ENCODE measurements around the gene DLG1.
A peak's percentile ranks its signal among the peaks of the same experiment; 100 is the strongest.

The DLG1 gene

DNA sequence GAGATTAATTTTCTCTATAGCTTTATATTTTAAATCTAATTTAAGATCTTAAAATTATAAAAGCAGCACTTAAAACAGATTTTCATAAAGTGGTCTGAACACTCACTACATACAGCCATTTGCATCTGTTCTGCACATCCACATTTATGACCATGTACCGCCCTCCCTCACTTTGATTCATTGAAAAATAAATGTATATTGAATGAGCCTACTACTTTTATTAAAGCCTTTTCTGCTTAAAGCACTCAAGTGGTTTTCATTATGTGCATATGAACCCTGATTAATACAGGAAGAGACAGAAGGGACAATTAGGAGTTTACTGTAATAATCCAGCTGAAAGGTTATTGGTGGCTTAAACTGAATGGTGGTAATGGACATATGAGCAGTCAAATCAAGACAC lies 129.4 kb downstream of the DLG1 start:
- no peak for DNase-seq (ENCODE audit: insufficient read length, low spot score)
- TF ChIP-seq, protein P1, sequence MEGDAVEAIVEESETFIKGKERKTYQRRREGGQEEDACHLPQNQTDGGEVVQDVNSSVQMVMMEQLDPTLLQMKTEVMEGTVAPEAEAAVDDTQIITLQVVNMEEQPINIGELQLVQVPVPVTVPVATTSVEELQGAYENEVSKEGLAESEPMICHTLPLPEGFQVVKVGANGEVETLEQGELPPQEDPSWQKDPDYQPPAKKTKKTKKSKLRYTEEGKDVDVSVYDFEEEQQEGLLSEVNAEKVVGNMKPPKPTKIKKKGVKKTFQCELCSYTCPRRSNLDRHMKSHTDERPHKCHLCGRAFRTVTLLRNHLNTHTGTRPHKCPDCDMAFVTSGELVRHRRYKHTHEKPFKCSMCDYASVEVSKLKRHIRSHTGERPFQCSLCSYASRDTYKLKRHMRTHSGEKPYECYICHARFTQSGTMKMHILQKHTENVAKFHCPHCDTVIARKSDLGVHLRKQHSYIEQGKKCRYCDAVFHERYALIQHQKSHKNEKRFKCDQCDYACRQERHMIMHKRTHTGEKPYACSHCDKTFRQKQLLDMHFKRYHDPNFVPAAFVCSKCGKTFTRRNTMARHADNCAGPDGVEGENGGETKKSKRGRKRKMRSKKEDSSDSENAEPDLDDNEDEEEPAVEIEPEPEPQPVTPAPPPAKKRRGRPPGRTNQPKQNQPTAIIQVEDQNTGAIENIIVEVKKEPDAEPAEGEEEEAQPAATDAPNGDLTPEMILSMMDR (IDR thresholded peaks at IDR 0.05; ENCODE audit: insufficient read depth, missing control alignments) = no peak
- FAIRE-seq = peak; percentile 11

DNA sequence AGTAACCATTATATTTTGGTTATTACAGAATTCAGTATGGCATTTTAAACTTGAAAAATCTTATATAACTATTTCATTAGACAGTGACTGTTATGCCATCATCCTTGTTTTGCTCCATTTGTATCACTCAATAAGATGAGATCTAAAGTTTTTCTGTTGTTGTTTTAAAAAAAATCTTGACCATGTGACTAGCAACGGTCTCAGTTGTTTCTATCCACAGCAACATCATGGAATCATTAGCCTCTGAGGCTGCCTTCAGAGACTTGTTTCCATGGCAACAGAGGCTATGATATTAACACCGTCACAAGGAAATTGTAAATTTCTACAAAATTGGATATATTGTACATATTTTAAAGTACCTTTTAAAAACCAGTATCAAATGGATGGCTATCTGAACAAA lies 129.8 kb downstream of the DLG1 start:
- FAIRE-seq = no peak
- TF ChIP-seq, protein P1 (IDR thresholded peaks at IDR 0.05; ENCODE audit: insufficient read depth, missing control alignments) = no peak
- DNase-seq (ENCODE audit: insufficient read length, low spot score) = no peak

DNA sequence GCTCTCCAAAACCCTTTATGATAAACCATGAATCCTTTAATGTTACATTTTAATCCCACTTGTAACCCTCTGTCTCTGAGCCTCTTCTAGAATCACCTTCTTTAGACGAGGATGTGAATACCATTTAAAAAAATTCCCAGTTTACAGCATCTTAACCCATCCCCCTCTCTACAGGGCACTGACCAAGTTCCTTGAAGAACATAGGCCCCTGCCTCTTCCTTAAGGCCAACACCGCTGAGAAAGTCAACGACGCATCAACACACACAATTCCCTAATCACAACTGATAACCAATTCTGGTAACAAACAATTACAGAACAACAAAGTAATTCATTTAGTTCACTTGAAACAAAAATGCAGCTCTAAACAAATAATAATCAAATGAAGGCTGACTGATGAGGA lies 130.3 kb downstream of the DLG1 start:
- DNase-seq (ENCODE audit: insufficient read length, low spot score) (no peak), FAIRE-seq (no peak)
- TF ChIP-seq, protein P1 (IDR thresholded peaks at IDR 0.05; ENCODE audit: insufficient read depth, missing control alignments) = no peak

DNA sequence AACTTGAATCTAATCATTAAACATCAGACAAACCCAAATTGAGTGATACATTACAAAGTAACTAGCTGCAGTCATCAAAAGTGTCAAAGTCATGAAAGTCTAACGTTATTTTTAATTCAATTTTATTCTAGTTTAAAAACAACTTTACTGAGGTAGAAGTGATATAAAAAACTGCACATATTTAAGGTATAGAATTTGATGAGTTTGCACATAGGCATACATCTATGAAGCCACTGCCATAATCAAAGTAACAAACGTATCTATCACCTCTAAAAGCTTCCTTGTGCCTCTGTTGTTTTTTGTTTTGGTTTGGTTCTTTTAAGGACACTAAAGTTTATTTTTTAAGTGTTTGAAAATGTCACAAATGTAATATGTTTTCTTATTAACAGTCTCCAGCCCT lies 130.9 kb downstream of the DLG1 start:
- TF ChIP-seq, protein P1 (IDR thresholded peaks at IDR 0.05; ENCODE audit: insufficient read depth, missing control alignments) = no peak
- no peak for FAIRE-seq

DNA sequence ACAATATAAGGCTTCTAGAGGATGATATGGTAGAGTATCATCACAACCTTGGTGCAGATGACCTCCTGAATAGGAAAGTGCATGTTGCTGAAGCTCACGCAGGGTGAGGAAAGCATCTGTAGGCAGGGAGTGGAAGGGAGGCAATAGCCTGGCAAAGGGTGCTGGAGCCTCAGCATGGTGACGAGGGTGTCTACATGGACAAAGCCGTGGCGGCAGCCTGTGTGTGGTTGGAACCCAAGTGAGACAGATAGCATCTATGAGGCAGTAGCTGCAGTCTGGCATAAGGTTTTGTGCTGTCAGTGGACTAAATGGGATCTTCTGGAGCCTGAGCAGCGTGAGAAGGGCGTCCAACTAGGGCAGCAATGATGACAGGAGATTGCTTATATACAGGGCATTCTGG lies 132.5 kb downstream of the DLG1 start:
- DNase-seq (ENCODE audit: insufficient read length, low spot score) (no peak), FAIRE-seq (no peak)
- TF ChIP-seq, protein P1 (IDR thresholded peaks at IDR 0.05; ENCODE audit: insufficient read depth, missing control alignments) = no peak

More for the DNA sequence above, 130.9 kb downstream of the DLG1 start:
- no peak for DNase-seq (ENCODE audit: insufficient read length, low spot score)

DNA sequence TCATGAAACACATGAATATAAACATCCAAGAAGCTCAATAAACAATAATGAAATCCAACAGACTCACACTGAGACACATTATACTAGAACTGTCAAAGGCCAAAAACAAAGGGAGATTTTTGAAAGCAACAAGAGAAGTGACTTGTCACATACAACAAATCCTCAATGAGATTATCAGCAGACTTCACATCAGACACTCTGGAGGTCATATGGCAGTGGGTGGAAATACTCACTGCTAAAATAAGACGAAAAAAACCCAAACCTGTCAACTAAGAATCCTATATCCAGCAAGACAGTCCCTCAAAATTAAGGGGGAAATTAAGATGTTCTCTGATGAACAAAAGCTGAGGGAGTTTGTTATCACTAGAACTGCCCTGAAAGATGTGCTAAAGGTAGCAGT lies 143.4 kb downstream of the DLG1 start:
- DNase-seq (ENCODE audit: insufficient read length, low spot score) (no peak), FAIRE-seq (no peak)
- TF ChIP-seq, protein P1 (IDR thresholded peaks at IDR 0.05; ENCODE audit: insufficient read depth, missing control alignments) = no peak

DNA sequence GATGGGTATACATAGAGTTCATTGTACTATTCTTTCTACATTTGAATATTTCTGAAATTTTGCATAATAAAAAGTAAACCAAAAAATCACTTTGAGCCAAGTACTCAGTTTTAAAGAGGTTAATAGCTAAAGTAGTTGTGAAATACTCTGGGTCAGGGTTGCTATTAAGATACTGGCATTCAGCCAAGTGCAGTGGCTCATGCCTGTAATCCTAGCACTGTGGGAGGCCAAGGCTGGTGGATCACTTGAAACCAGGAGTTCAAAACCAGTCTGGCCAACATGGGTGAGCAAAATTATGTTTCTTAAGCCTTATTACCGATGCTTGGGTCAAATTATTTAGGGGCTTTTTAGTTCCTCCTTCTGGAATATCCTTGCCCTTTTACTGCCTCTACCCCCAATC lies 146.8 kb downstream of the DLG1 start:
- no peak for FAIRE-seq

More for the DNA sequence above, 146.8 kb downstream of the DLG1 start:
- TF ChIP-seq, protein P1 (IDR thresholded peaks at IDR 0.05; ENCODE audit: insufficient read depth, missing control alignments) = no peak
- DNase-seq (ENCODE audit: insufficient read length, low spot score) = no peak
